IMR-90 (cell line): Measurements from ENCODE around the gene CNTFR. TPM values are rescaled to one million over a fixed set of nuclear protein-coding genes. Genes with fewer than 3 reads are reported as not detected.
A peak's percentile ranks its signal among the peaks of the same experiment; 100 is the strongest.

ENCODE experiments used
- ATAC-seq: fragments of 200-7000 bp; cut with Tn5 transposase; 2 replicates; pipeline ENCODE4 v1.9.1; 2020; ENCODE audit warnings: low read depth, mild to moderate bottlenecking, moderate library complexity
- BruUV-seq: library from RNA; stranded (reverse); fragments of 400-500 nt; replicated peaks from 2 replicates; lab custom pipeline; 2021; lab: Mats Ljungman, UMichigan
- CTCF ChIA-PET: fragments of 300-600 bp; formaldehyde crosslinking; extraction: SDS; loops from one replicate; lab custom pipeline; 2021; ENCODE audit warnings: antibody characterized with exemption; lab: Yijun Ruan, JAX
- POLR2A ChIA-PET: fragments of 300-600 bp; sonication (Branson Sonifier 250); formaldehyde crosslinking; loops from one replicate; lab custom pipeline; 2022; ENCODE audit warnings: antibody characterized with exemption; ENCODE audit not compliant: unreplicated experiment; lab: Charles Lee
- DNase-seq: peaks from one replicate; pipeline ENCODE4 v3.0.0; 2013
- H2AFZ ChIP-seq: replicated peaks from 2 replicates; pipeline ENCODE3; 2013; ENCODE audit warnings: low read length, mild to moderate bottlenecking; ENCODE audit not compliant: poor library complexity
- H2AK5ac ChIP-seq: 2 replicates; pipeline ENCODE4 v1.6.1; 2013; ENCODE audit warnings: low read depth, low read length, inconsistent platforms
- H2AK9ac ChIP-seq: replicated peaks from 2 replicates; pipeline ENCODE3; 2013; ENCODE audit warnings: mild to moderate bottlenecking, low read depth, low read length, moderate library complexity; ENCODE audit not compliant: poor library complexity
- H2BK120ac ChIP-seq: 2 replicates; pipeline ENCODE4 v1.6.1; 2013; ENCODE audit warnings: low read depth, low read length, inconsistent platforms
- H2BK15ac ChIP-seq: 3 replicates; pipeline ENCODE4 v1.6.1; 2013; ENCODE audit warnings: low read depth, low read length, inconsistent platforms
- H2BK20ac ChIP-seq: 2 replicates; pipeline ENCODE4 v1.6.1; 2013; ENCODE audit warnings: low read depth, mild to moderate bottlenecking, inconsistent platforms, low read length, moderate library complexity
- H2BK5ac ChIP-seq: 2 replicates; pipeline ENCODE4 v1.6.1; 2013; ENCODE audit warnings: mild to moderate bottlenecking, low read depth, low read length, inconsistent platforms; ENCODE audit not compliant: poor library complexity, severe bottlenecking
- H3K14ac ChIP-seq: replicated peaks from 2 replicates; pipeline ENCODE4 v1.6.1; 2013; ENCODE audit warnings: low read depth, low read length, inconsistent platforms
- H3K18ac ChIP-seq: 2 replicates; pipeline ENCODE4 v1.6.1; 2013; ENCODE audit warnings: low read depth, low read length, control low read depth
- H3K23ac ChIP-seq: 2 replicates; pipeline ENCODE4 v1.6.1; 2013; ENCODE audit warnings: low read depth, low read length, inconsistent platforms
- H3K27ac ChIP-seq: 2 replicates; pipeline ENCODE4 v1.5.1; 2013; ENCODE audit warnings: mild to moderate bottlenecking, control low read depth, low read length; ENCODE audit not compliant: insufficient read depth
- H3K27me3 ChIP-seq: 2 replicates; pipeline ENCODE4 v1.6.1; 2013; ENCODE audit warnings: low read length; ENCODE audit not compliant: control insufficient read depth, insufficient read depth
- H3K36me3 ChIP-seq: 2 replicates; pipeline ENCODE4 v1.6.1; 2013; ENCODE audit warnings: low read length, mixed read lengths; ENCODE audit not compliant: control insufficient read depth, insufficient read depth
- H3K4ac ChIP-seq: 2 replicates; pipeline ENCODE4 v1.6.1; 2013; ENCODE audit warnings: low read depth, low read length, inconsistent platforms
- H3K4me1 ChIP-seq: 2 replicates; pipeline ENCODE4 v1.6.1; 2013; ENCODE audit warnings: low read length, mixed read lengths; ENCODE audit not compliant: control insufficient read depth, insufficient read depth
- H3K4me2 ChIP-seq: 2 replicates; pipeline ENCODE4 v1.6.1; 2013; ENCODE audit warnings: low read depth, mild to moderate bottlenecking, control low read depth, low read length, moderate library complexity
- H3K4me3 ChIP-seq: 2 replicates; pipeline ENCODE4 v1.5.1; 2013; ENCODE audit warnings: low read depth, mild to moderate bottlenecking, control low read depth, low read length, moderate library complexity; ENCODE audit not compliant: insufficient read depth
- H3K56ac ChIP-seq: 2 replicates; pipeline ENCODE4 v1.6.1; 2013; ENCODE audit warnings: low read length, inconsistent platforms; ENCODE audit not compliant: insufficient read depth; ENCODE audit errors: extremely low read depth
- H3K79me1 ChIP-seq, 2 experiments: 2 replicates each; pipeline ENCODE4 v1.6.1; 2013; ENCODE audit warnings: low read length in 2 of 2, inconsistent platforms in 1 of 2, low read depth in 1 of 2
- H3K9ac ChIP-seq: 2 replicates; pipeline ENCODE4 v1.6.1; 2013; ENCODE audit warnings: low read depth, low read length, control low read depth
- H3K9me1 ChIP-seq: 2 replicates; pipeline ENCODE4 v1.6.1; 2013; ENCODE audit warnings: low read length, inconsistent platforms; ENCODE audit not compliant: insufficient read depth
- H3K9me3 ChIP-seq: 2 replicates; pipeline ENCODE4 v1.6.1; 2013; ENCODE audit warnings: low read length; ENCODE audit not compliant: control insufficient read depth, insufficient read depth
- H4K20me1 ChIP-seq: 2 replicates; pipeline ENCODE4 v1.6.1; 2013; ENCODE audit warnings: low read length, inconsistent platforms; ENCODE audit not compliant: insufficient read depth
- H4K5ac ChIP-seq: 2 replicates; pipeline ENCODE4 v1.6.1; 2013; ENCODE audit warnings: mild to moderate bottlenecking, low read depth, low read length, control low read depth
- H4K8ac ChIP-seq, 2 experiments: 2 replicates each; pipeline ENCODE4 v1.6.1; 2013; ENCODE audit warnings: low read depth in 2 of 2, low read length in 2 of 2, control low read depth in 1 of 2, inconsistent platforms in 1 of 2
- H4K91ac ChIP-seq: 2 replicates; pipeline ENCODE4 v1.6.1; 2013; ENCODE audit warnings: low read depth, low read length, inconsistent platforms; ENCODE audit not compliant: insufficient read depth
- BHLHE40 ChIP-seq: fragments of 150-350 bp; IDR thresholded peaks from 2 replicates; pipeline ENCODE4 v1.6.1; 2016; ENCODE audit warnings: mild to moderate bottlenecking, low read depth, low read length
- CEBPB ChIP-seq: IDR thresholded peaks from 2 replicates; pipeline ENCODE4 v1.6.1; 2012; ENCODE audit warnings: low read depth, low read length, improper control_type of control experiment
- CHD1 ChIP-seq: IDR thresholded peaks from 2 replicates; pipeline ENCODE4 v1.6.1; 2012; ENCODE audit warnings: low read depth, low read length, improper control_type of control experiment
- CTCF ChIP-seq: conservative IDR thresholded peaks from 2 replicates; pipeline ENCODE4 v1.5.1; 2012; ENCODE audit warnings: mild to moderate bottlenecking, low read depth, low read length, improper control_type of control experiment
- ELK1 ChIP-seq: fragments of 150-350 bp; IDR thresholded peaks from 2 replicates; pipeline ENCODE4 v1.6.1; 2016; ENCODE audit warnings: low read depth, mild to moderate bottlenecking, low read length, moderate library complexity, borderline replicate concordance
- FOS ChIP-seq: fragments of 150-350 bp; IDR thresholded peaks from 2 replicates; pipeline ENCODE4 v1.6.1; 2016; ENCODE audit warnings: low read depth, low read length
- MAFK ChIP-seq: IDR thresholded peaks from 2 replicates; pipeline ENCODE4 v1.6.1; 2012; ENCODE audit warnings: low read depth, low read length, improper control_type of control experiment
- MAZ ChIP-seq: IDR thresholded peaks from 2 replicates; pipeline ENCODE4 v1.6.1; 2012; ENCODE audit warnings: low read depth, mild to moderate bottlenecking, low read length, improper control_type of control experiment, moderate library complexity, borderline replicate concordance
- MXI1 ChIP-seq: IDR thresholded peaks from 2 replicates; pipeline ENCODE4 v1.6.1; 2012; ENCODE audit warnings: low read depth, mild to moderate bottlenecking, low read length, moderate library complexity, borderline replicate concordance
- NFE2L2 ChIP-seq: fragments of 150-350 bp; IDR thresholded peaks from 2 replicates; pipeline ENCODE4 v1.6.1; 2016; ENCODE audit warnings: low read depth, mild to moderate bottlenecking, low read length
- POLR2A ChIP-seq: IDR thresholded peaks from 2 replicates; pipeline ENCODE4 v1.6.1; 2012; ENCODE audit warnings: mild to moderate bottlenecking, low read depth, low read length
- RAD21 ChIP-seq: IDR thresholded peaks from 2 replicates; pipeline ENCODE4 v1.6.1; 2012; ENCODE audit warnings: low read length, improper control_type of control experiment
- RCOR1 ChIP-seq: IDR thresholded peaks from 2 replicates; pipeline ENCODE4 v1.6.1; 2012; ENCODE audit warnings: mild to moderate bottlenecking, low read length, improper control_type of control experiment; ENCODE audit not compliant: insufficient replicate concordance
- RFX5 ChIP-seq: IDR thresholded peaks from 2 replicates; pipeline ENCODE4 v1.8.0; 2012; ENCODE audit warnings: low read depth, mild to moderate bottlenecking, low read length, moderate library complexity
- SMC3 ChIP-seq: fragments of 150-350 bp; IDR thresholded peaks from 2 replicates; pipeline ENCODE4 v1.6.1; 2016; ENCODE audit warnings: low read depth, mild to moderate bottlenecking, antibody characterized with exemption, low read length, moderate library complexity
- USF2 ChIP-seq: fragments of 150-350 bp; IDR thresholded peaks from 2 replicates; pipeline ENCODE4 v1.6.1; 2017; ENCODE audit warnings: mild to moderate bottlenecking, antibody characterized with exemption, low read length, low read depth
- WGBS, 2 experiments: methylation state at CpG; one replicate each; pipeline versions ENCODE4 v1.1.5 to v1.1.7; 2013; ENCODE audit warnings: missing lambda C conversion rate in 2 of 2; ENCODE audit not compliant: insufficient read length in 1 of 2; ENCODE audit errors: extremely low coverage in 2 of 2; 5-methylcytosine and 5-hydroxymethylcytosine counted together
- dilution Hi-C: fragments of 300-500 bp; cut with HindIII; formaldehyde crosslinking; loops from one replicate; pipeline ENCODE4 v1.14.3; 2018; ENCODE audit warnings: low sequenced_read_pairs; ENCODE audit not compliant: unreplicated experiment
- in situ Hi-C: fragments of 300-500 bp; cut with MboI; formaldehyde crosslinking; loops from 3 replicates; pipeline ENCODE4 v1.14.3; 2019; ENCODE audit warnings: low sequenced_read_pairs, inconsistent platforms, mixed read lengths
- intact Hi-C: fragments of 100-400 bp; cut with micrococcal nuclease; formaldehyde crosslinking; loops from 2 replicates; pipeline ENCODE4 v1.10.0; 2022
- polyA plus RNA-seq, 3 experiments: library from polyadenylated mRNA; depleted of rRNA; stranded (reverse); fragments of >200 nt; gene quantifications; 2 replicates each; pipeline ENCODE4 v1.2.3, GENCODE V29; 2012; ENCODE audit warnings: low replicate concordance in 1 of 3
- total RNA-seq: library from RNA; depleted of rRNA; stranded (reverse); fragments of >200 nt; gene quantifications from 2 replicates; pipeline ENCODE4 v1.2.3, GENCODE V29; 2012

Gene CNTFR
- total and polyA plus RNA-seq, 2 of the 4 experiments (the other 2 are of a cell fraction) = not detected

- H3K9me3 ChIP-seq = no peaks in the 10 kb centered on the region
- dilution Hi-C loops = no loop called here
- in situ Hi-C loops = no loop called here
- peaks cover 58% of the 10 kb centered on the region for H3K27me3 ChIP-seq
- POLR2A ChIA-PET = no interaction called here
- BruUV-seq = no TSS peak
- no peak overlapping the region for H2BK5ac ChIP-seq
- H3K23ac ChIP-seq = no peak overlapping the region
- no peak overlapping the region for H2BK15ac ChIP-seq
- no peak overlapping the region for H4K8ac ChIP-seq
- H3K27ac ChIP-seq = no peak overlapping the region
- no peak overlapping the region for H4K5ac ChIP-seq
- CTCF ChIA-PET = no interaction called here
- H3K18ac ChIP-seq = no peak overlapping the region
- H4K20me1 ChIP-seq = peaks cover 5% of the 10 kb centered on the region
- H4K91ac ChIP-seq = no peak overlapping the region
- H3K4me1 ChIP-seq = no peaks in the 10 kb centered on the region
- H2BK120ac ChIP-seq = no peak overlapping the region
- H3K56ac ChIP-seq = no peak overlapping the region
- 92% methylated on average over 5 of the region's 11 CpGs; no CpG with 5 or more reads in 1 of the 2 experiments for WGBS, 2 experiments
- no peaks in the 10 kb centered on the region for H3K79me1 ChIP-seq
- no peak overlapping the region for H3K4me2 ChIP-seq
- TF ChIP-seq BHLHE40 (no peak), ELK1 (no peak), RAD21 (no peak), RFX5 (no peak), MXI1 (no peak), MAZ (no peak), NFE2L2 (no peak), CEBPB (no peak), RCOR1 (no peak), CTCF (no peak), CHD1 (no peak), POLR2A (no peak), USF2 (no peak), SMC3 (no peak), MAFK (no peak), FOS (no peak)
- H2AK9ac ChIP-seq = peak overlapping the region; percentile 10
- no peak overlapping the region for H3K14ac ChIP-seq
- H3K9ac ChIP-seq = no peak overlapping the region
- H3K4me3 ChIP-seq = no peak overlapping the region
- H3K9me1 ChIP-seq = no peaks in the 10 kb centered on the region
- H3K4ac ChIP-seq = no peak overlapping the region
- intact Hi-C loops = no loop called here
- H2AFZ ChIP-seq = no peak overlapping the region
- H3K36me3 ChIP-seq = no peaks in the 10 kb centered on the region
- H2AK5ac ChIP-seq = no peak overlapping the region
- H2BK20ac ChIP-seq = no peak overlapping the region
- DNase-seq = no peak
- no peak for ATAC-seq
These were observed 68.0 kb downstream of the CNTFR start for GRCh38 chr9:34521406-34522045.
